ENCODE measurements around the gene GNA12.

GNA12 gene

DNA sequence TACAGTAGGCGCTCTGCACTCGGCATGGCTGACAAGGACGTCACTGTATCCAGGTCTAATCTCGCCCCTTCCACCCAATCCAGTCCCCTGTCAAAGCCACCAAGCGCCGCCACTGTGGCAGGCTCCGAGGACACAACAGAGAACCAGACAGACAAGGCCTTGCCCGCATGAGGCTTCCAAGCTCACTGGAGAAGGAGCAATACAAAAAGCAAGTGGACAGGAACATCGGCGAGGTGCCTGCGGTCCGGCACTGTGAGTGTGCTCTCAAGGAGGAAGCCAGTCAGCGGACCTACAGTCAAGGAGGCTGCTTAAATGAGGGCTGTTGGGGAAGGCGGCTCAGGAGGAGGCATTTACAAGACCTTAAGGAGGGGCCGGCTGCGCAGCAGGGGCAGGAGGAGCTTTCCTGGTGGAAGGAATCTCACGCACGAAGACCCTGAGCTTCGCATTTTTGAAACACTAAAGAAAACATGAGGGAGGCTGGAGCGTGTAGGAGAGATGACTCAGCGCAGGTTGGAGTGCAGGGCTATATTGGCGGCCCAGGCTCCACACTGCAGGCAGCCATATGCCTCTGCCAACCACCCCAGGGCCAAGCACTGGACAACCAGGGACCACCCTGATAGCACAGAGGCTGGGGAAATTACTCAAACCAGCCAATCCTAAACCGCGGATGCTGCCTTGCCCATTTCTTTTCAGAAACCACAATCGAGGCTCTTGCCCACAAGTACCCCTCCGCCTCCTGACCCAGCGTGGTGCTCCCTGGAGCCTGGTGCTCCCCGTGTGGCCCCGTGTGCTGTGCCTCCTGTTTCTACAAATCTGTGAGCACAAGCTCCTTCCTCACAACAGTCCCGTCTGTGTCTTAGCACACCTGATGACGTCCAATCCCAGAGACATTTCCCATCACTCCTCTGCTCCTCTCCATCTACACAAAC lies 28.9 kb downstream of the GNA12 start:
- DNase-seq = no peak

DNA sequence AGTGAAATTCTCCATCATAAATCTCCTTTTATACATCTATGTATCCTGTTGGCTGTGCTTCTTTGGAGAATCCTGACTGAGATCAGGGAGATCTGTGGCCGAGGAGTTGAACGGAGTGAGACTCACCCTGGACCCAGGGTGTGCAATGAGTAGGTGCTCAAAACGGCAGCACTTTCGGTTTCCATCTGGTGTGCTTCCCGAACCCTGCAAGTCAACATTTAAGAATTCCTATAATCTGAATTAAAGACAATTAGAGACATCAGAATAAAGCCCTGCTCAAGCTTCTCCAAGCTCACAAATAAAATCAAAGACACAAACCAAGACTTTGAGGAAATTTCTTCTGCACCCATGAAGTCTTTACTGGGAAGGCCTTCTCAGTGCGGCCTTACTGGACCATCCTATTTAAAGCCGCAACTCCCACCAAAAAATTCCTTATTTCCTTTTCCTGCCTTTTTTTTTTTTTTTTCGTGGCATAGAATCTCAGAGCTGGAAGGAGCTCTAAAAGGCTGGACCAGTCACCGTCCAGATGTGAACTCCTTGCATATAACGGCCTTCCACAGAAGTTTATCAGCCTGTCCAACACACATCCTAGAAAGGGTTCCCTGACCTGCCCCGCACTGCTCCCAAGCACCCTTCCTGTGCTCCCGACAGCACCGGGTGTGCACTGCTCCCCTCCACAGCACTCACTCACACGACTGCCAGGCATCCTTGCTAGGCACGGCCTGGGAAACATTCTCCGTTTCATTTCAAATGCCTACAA lies 29.7 kb downstream of the GNA12 start:
- DNase-seq = no peak

DNA sequence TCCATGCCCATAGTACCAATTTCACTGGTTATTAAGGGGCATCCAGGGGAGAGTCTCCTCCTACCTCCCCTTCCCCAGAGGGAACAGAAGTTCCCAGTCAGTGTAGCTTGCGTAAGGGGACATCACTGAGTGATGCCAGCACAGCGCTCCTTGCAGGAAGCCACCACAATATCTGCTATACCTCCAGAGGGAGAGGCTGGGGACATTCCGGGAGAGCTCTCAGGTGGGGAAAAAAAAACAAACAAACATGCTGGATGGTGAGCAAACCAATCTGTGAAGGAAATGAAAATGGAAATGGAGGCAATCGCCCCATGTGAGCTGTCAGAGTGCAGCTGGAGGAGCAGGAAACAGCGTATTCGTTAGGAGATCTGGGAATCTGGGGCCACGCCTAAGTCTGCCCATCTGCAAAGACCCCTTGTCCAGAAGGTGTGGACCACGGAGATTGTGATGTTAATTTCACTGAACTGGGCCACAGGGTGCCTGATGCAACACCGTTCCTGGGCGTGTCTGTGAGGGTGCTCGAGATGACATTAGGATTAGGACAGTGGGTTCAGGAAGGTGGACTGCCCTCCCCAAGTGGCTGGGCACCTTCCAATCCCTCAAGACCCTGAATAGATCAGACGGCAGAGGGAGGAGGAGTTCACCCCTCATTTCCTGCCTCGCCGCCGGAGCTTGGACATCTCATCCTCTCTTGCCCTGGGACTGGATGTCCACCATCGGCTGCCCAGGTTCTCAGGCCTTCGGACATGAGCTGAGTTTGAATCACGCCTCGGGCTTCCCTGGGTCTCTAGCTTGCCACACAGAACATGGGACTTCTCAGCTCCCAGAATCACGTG lies 30.5 kb downstream of the GNA12 start:
- no peak for DNase-seq

DNA sequence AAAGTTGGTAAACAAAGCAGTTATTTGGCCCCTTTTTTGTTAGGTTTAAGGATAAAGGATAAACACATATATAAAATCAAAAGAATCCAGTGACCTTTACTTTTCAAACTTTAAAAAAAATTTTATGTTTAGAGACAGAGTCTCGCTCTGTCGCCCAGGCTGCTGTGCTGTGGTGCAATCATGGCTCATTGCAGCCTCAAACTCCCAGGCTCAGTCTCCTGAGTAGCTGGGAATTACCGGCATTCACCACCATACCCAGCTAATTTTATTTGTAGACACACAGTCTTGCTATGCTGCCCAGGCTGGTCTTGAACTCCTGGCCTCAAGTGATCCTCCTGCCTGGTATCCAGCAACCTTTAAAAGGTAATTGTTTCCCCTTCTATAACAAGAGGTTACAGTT lies 31.3 kb downstream of the GNA12 start:
- DNase-seq = no peak

DNA sequence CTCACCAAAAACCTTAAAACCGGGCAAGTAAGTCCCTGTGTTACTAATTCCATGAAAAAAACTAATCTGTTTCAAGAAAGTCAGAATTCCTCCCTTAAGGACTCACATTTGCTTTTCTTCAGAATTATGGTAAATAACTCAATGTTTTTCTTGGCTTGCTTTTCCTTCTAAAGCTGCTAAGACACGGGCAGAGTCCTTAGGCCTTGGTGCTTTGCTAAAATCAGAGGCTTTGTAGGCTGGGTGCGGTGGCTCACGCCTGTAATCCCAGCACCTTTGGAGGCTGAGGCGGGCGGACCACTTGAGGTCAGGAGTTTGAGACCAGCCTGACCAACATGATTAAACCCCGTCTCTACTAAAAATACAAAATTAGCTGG lies 32.0 kb downstream of the GNA12 start:
- DNase-seq = no peak

DNA sequence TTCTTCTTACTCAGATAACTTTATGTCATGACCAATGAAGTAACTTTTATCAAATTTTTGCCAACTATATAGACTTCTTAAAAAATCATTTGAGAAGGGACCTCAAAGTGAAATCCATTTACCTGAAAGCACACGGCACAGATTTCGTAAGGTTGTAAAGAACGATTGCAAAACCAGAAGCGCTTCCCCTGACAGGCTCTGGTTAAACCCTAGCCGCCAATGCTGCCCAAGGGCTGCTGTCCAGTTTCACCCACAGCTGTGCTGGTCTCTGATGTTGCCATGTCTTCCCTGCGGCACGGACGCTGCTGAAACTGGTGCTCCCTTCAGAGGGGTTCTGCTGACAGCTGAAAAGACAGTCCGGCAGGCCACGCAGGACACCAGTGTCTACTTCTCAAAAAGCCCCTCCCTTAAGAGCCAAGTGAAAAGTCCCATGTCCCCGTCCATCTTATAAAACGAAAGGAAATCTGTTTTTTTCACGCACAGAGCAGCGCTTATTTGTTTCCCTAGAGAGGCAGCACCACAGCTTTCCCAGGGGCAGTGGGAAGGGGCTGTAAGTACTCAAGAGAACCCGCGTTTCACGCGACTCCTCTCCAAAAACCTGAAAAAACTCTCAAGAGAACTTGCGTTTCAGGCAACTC lies 32.5 kb downstream of the GNA12 start:
- DNase-seq = no peak

- peak in 1 of 2 donors; percentile 20 for DNase-seq
Measured at GRCh38 chr7:2810682-2811415, 33.3 kb downstream of the GNA12 start.

DNA sequence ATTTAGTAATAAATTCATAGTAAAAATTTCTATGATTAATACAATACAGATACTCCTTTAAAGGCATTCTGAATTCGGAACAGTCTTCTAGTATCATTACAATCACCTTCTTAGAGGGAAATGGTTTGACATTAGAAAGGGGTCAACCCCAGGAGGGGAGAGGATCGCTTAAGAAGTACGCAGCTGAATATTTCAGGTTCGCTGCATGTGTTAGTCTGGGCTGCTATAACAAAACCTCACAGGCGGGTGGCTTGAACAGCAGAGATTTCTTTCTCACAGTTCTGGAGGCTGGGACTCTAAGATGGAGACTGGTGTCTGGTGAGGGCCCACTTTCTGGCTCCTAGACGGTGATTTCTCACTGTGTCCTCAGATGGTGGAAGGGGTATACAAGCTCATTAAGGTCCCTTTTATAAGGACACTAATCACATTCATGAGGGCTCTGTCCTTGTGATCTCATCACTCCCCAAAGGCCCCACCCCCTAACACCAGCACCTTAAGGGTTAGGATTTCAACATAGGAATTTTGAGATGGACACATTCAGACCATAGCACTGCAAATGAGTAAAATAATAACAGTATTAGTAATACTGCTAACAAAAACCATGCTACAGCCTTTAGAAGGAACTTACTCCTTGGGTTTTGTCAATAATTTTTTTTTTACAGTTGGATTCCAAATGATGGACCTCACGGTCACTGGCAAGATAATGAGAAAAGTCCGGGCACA lies 34.0 kb downstream of the GNA12 start:
- no peak for DNase-seq

DNA sequence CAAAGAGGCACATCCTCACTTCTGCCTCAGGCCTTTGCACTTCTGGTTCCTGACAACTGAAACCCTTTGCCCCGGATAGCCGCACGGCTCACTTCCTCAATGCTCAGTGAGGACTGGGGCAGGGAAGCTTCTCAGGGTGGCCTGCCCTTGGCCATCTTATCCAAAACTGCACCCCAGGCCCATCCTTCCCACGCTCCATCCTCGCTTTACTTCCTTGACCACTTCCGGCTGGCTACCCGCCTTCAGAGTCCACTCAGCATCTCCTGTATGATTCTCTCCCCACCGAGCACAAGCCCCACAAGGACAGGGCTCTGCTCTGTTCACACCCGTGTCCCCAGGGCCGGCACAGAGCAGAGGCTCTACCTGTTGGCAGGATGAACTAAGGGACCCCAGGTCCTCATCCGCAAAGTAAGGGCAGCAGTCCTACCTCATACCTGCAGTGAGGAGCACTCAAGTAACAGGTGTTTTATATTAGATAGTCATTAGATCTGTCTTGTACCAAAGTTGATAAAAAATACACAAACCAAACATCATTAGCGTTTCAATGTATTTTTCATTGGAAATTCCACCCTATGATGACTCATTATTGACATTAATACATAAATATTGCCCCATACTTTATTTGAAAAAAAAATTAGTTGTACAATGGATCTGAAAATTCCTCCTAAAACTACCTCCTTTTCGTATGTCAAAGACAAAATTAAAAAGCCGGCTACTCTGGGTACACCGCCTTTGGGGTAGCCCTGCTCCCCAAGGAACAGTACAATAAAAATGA lies 35.0 kb downstream of the GNA12 start:
- no peak for DNase-seq

- no peak for DNase-seq
Measured at GRCh38 chr7:2807845-2808772, 36.0 kb downstream of the GNA12 start.

GRCh38 chr7:2807460-2807844 lies 36.7 kb downstream of the GNA12 start:
- no peak for DNase-seq

DNA sequence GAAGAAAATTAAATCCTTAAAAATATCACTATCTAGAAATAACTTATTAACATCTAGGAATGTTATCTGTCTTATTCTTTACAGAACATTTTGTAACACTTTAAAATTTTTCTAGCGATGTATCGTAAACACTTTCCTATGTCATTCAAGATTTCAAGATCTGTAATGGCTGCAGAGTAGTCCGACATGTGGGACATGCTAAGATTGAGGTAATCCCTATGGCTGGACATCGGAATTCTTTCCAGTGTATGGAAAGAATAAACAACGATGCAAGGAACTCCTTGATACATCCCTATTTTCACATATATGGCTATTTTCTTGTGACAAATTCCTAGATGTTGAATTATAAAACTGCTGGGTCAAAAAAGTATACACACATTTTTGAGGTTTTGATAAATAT lies 37.5 kb downstream of the GNA12 start:
- DNase-seq = no peak

- no peak for DNase-seq
Measured at GRCh38 chr7:2805213-2805944, 38.7 kb downstream of the GNA12 start.

GRCh38 chr7:2804227-2804763 lies 39.8 kb downstream of the GNA12 start:
- DNase-seq = no peak

DNA sequence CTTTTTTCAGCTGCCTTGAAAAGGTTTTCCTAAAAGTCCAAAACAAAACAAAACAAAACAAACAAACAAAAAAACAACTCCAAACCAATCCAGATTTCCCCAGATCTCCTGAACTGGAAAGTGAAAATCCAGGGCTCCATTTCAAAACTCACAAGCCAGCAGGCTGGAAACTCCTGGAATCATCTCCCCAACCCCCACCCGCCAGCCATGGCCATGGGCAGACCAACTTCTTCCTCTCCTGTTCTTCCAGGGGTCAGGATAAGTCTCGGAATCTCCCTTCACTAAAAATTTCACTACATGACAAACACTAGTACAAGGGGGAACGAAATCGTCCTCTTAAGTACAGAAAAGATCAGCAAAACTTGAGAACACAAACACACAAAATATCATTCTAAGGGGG lies 40.4 kb downstream of the GNA12 start:
- no peak for DNase-seq

DNA sequence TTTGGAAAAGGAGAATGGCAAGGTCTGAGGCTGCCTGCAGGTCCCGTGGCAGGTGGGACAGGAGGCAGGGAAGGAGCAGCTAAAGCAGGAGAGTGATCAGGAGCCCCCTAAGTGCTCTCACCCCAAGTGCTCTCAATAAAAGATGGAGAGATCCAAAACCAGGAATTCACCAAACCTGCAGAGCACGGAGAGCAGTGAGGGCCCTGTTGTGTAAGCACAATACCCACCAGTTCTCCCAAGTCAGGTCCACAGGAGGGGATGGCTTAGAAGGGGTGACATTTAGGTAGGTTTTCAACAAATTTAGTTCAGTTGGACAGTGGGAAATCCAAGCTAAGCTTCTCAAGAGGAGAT lies 40.8 kb downstream of the GNA12 start:
- DNase-seq = no peak

DNA sequence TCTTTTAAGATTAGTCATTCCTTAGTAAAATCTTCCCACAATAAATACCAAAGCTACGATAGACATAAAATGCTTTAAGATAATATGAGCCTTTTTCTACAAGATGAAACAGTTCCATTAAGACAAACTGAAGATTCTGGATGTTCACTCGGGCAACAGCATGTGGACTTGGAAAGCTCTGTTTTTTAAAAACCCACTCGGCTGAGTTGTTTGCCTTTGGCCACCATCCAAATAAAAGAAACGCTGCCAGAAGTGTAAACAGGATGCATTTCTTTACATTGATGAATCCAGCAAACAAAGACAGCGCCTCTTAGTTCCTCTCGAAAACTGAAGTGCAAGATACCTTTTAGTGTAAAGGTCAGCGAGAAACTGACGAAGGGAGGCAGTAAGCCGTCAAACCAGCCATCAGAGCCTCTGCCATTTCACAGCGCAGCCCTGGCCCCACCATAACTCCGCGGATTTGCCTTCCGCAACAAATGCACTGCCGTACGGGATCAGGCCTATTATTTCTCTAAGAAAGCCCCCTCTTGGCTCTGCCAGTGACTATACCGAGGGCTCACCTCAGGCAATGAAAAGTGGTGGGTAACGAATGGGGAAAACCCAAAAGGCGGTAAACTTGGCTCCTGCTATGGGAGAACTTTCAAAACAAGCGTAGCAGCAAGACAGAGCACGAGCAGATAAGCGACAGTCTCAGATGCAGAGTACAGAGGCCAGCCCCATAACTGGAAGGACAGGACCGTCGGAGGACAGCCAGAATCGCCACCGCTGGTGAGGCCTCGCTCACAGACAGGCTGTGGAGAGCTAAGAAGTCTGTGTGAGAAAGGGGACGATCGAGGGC lies 41.4 kb downstream of the GNA12 start:
- DNase-seq = no peak

DNA sequence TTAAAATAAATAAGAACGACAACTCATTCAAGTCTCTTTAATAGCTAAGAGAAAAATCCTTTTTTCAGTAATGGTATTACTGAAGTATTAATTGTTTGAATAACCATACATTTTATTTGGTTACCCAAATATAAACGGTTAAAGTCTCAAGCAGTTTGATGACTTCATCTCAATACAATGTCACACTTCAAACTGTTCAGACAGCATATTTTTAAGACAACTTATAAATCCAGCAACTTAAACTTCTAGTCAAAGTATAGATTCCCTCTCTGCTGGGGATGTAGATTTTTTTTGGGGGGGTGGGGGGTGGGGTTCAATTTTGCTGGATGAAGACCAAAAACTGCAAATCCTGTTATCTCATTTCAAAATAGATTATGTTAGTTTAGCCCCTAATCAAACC lies 42.0 kb downstream of the GNA12 start:
- no peak for DNase-seq

Measured in bone marrow (tissue), 2 donors.